ENCODE results near the gene TENT5C. TPM values are rescaled to one million over a fixed set of nuclear protein-coding genes. Genes with fewer than 3 reads are reported as not detected.

TENT5C gene
- total and polyA plus RNA-seq, 10 of the 15 experiments (the other 5 are each of a cell fraction or from before 2014, with no cell fraction given), result 0.19 to 2.4 (median 0.78) TPM

GRCh38 chr1:117631359-117632160 lies 25.7 kb downstream of the TENT5C start:
- in situ Hi-C loops (cut with MboI), result no loop called here
- Histone ChIP-seq H3K4me2 (ENCODE audit: control insufficient read depth, insufficient read depth) (no peak overlapping the region; the same call in 1 of the 2 replicates), H3K9me3 (replicated peaks; ENCODE audit: control insufficient read depth, insufficient read depth, low read length) (no peaks in the 10 kb centered on the region), H3K4me1 (ENCODE audit: control insufficient read depth, insufficient read depth, low read length) (peaks cover 22% of the 10 kb centered on the region), H3K4me3 (no peak overlapping the region), H3K27ac (ENCODE audit: control insufficient read depth, insufficient read depth) (no peak overlapping the region), H3K9ac (ENCODE audit: control insufficient read depth, insufficient read depth, low read length) (no peak overlapping the region), H3K36me3 (ENCODE audit: control insufficient read depth in 2 of 2, insufficient read depth in 2 of 2, low read length in 1 of 2) (no peaks in the 10 kb centered on the region), H2AFZ (ENCODE audit: control insufficient read depth, low read depth, low read length) (no peak overlapping the region), H3K79me2 (ENCODE audit: control insufficient read depth, insufficient read depth, low read length) (no peaks in the 10 kb centered on the region), H3K27me3 (replicated peaks in 1 of 2; ENCODE audit: control insufficient read depth in 2 of 2, insufficient read depth in 2 of 2, low read length in 1 of 2) (peaks cover 0 to 1% of the 10 kb centered on the region in 2 experiments; a peak in 1 of 4 replicates), H4K20me1 (ENCODE audit: control insufficient read depth, insufficient read depth) (no peaks in the 10 kb centered on the region; the same call in 1 of the 2 replicates)
- FAIRE-seq (peak; percentile 7), ATAC-seq (peak; percentile 51), DNase-seq (ENCODE audit: low read depth, low spot score) (no peak)
- intact Hi-C loops (cut with micrococcal nuclease; ENCODE audit: unreplicated experiment), result no loop called here
- 26% methylated on average over 7 of the region's 7 CpGs for WGBS (ENCODE audit: insufficient coverage, insufficient replicate concordance, low lambda C conversion rate, missing lambda C conversion rate)
- no TSS peak for BruUV-seq (replicated peaks)
- SMC1A ChIA-PET (ENCODE audit: uncharacterized antibody, unreplicated experiment), result interaction anchor here (0.9 kb wide), 1 partner anchor 68 kb away, joined by 3 read pairs; no protein-coding TSS in a partner anchor
- CTCF ChIA-PET, result interaction anchor here (1.0 kb wide), 1 partner anchor 43 kb away, joined by 3 read pairs; no protein-coding TSS in a partner anchor
- POLR2A ChIA-PET, result interaction anchor here (0.9 kb wide), 1 partner anchor 11 kb away, joined by 3 read pairs; no protein-coding TSS in a partner anchor
- TF ChIP-seq CHD4 (IDR thresholded peaks at IDR 0.05), result no peak
- TF ChIP-seq NFYB (IDR thresholded peaks at IDR 0.05; ENCODE audit: insufficient read depth, low read depth, low read length), result no peak
- no peak for TF ChIP-seq ZBTB33 (IDR thresholded peaks at IDR 0.05)
- TF ChIP-seq HDAC2 (IDR thresholded peaks at IDR 0.05), result no peak
- no peak for TF ChIP-seq E2F8 (IDR thresholded peaks at IDR 0.05; ENCODE audit: low read depth, partially characterized antibody)
- TF ChIP-seq PAX5 (IDR thresholded peaks at IDR 0.05; ENCODE audit: borderline replicate concordance, low read depth, low read length), result no peak
- TF ChIP-seq, protein P1, sequence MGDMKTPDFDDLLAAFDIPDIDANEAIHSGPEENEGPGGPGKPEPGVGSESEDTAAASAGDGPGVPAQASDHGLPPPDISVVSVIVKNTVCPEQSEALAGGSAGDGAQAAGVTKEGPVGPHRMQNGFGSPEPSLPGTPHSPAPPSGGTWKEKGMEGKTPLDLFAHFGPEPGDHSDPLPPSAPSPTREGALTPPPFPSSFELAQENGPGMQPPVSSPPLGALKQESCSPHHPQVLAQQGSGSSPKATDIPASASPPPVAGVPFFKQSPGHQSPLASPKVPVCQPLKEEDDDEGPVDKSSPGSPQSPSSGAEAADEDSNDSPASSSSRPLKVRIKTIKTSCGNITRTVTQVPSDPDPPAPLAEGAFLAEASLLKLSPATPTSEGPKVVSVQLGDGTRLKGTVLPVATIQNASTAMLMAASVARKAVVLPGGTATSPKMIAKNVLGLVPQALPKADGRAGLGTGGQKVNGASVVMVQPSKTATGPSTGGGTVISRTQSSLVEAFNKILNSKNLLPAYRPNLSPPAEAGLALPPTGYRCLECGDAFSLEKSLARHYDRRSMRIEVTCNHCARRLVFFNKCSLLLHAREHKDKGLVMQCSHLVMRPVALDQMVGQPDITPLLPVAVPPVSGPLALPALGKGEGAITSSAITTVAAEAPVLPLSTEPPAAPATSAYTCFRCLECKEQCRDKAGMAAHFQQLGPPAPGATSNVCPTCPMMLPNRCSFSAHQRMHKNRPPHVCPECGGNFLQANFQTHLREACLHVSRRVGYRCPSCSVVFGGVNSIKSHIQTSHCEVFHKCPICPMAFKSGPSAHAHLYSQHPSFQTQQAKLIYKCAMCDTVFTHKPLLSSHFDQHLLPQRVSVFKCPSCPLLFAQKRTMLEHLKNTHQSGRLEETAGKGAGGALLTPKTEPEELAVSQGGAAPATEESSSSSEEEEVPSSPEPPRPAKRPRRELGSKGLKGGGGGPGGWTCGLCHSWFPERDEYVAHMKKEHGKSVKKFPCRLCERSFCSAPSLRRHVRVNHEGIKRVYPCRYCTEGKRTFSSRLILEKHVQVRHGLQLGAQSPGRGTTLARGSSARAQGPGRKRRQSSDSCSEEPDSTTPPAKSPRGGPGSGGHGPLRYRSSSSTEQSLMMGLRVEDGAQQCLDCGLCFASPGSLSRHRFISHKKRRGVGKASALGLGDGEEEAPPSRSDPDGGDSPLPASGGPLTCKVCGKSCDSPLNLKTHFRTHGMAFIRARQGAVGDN (IDR thresholded peaks at IDR 0.05), result no peak
- TF ChIP-seq PAX8 (IDR thresholded peaks at IDR 0.05), result no peak
- TF ChIP-seq, protein P2, sequence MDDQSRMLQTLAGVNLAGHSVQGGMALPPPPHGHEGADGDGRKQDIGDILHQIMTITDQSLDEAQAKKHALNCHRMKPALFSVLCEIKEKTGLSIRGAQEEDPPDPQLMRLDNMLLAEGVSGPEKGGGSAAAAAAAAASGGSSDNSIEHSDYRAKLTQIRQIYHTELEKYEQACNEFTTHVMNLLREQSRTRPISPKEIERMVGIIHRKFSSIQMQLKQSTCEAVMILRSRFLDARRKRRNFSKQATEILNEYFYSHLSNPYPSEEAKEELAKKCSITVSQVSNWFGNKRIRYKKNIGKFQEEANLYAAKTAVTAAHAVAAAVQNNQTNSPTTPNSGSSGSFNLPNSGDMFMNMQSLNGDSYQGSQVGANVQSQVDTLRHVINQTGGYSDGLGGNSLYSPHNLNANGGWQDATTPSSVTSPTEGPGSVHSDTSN (IDR thresholded peaks at IDR 0.05; ENCODE audit: insufficient replicate concordance, low read depth, low read length), result no peak
- no peak for TF ChIP-seq ZNF274 (IDR thresholded peaks at IDR 0.05; ENCODE audit: insufficient read depth, insufficient read length)
- RAD21 ChIA-PET (ENCODE audit: unreplicated experiment), result no interaction called here

Measured in GM12878 (cell line).